Activated CD8-positive, alpha-beta T cell treated with anti-CD3 and anti-CD28 coated beads for 36 hours (primary cell): ENCODE data around the gene RPUSD4. TPM values are rescaled to one million over a fixed set of nuclear protein-coding genes. Genes with fewer than 3 reads are reported as not detected.

Experiments
- ATAC-seq: fragments of 200-7000 bp; cut with Tn5 transposase; one replicate; pipeline ENCODE4 v1.10.0; 2021; ENCODE audit warnings: mild to moderate bottlenecking, moderate library complexity
- CTCF ChIA-PET: fragments of 350-600 bp; sonication (Branson Sonifier 250); formaldehyde crosslinking; loops from one replicate; lab custom pipeline; 2021; ENCODE audit warnings: antibody characterized with exemption; lab: Charles Lee
- POLR2A ChIA-PET: fragments of 350-600 bp; sonication (Branson Sonifier 250); formaldehyde crosslinking; loops from one replicate; lab custom pipeline; 2021; ENCODE audit warnings: antibody characterized with exemption; lab: Charles Lee
- DNase-seq: peaks from one replicate; pipeline ENCODE4 v3.0.0-alpha.2; 2020
- H3K27ac Mint-ChIP-seq: one replicate; pipeline ENCODE4 v1.8.0; 2021; ENCODE audit warnings: mild to moderate bottlenecking, mixed read lengths
- H3K27me3 Mint-ChIP-seq: one replicate; pipeline ENCODE4 v1.8.0; 2021; ENCODE audit warnings: mixed read lengths
- H3K36me3 Mint-ChIP-seq: one replicate; pipeline ENCODE4 v1.8.0; 2021; ENCODE audit warnings: low read depth, mixed read lengths
- H3K4me1 Mint-ChIP-seq: one replicate; pipeline ENCODE4 v1.8.0; 2021; ENCODE audit warnings: low read depth, mixed read lengths
- H3K4me3 Mint-ChIP-seq: one replicate; pipeline ENCODE4 v1.8.0; 2021; ENCODE audit warnings: mild to moderate bottlenecking, moderate library complexity, mixed read lengths
- H3K9me3 Mint-ChIP-seq: one replicate; pipeline ENCODE4 v1.8.0; 2021; ENCODE audit warnings: mixed read lengths
- CTCF ChIP-seq: fragments of 200-600 bp; IDR thresholded peaks from one replicate; pipeline ENCODE4 v1.8.0; 2022; ENCODE audit warnings: antibody characterized with exemption, mild to moderate bottlenecking
- intact Hi-C: fragments of 100-400 bp; cut with micrococcal nuclease; formaldehyde crosslinking; loops from one replicate; pipeline ENCODE4 v1.10.0; 2022
- total RNA-seq, 2 experiments: library from RNA; stranded (reverse); gene quantifications; one replicate each; pipeline ENCODE4 v1.2.3, GENCODE V29; 2021

Gene RPUSD4
- total RNA-seq, 2 experiments from 2014 or later: 38.3 to 43.4 TPM

GRCh38 chr11:126190792-126191191 is 20.7 kb downstream of the RPUSD4 start:
- no peak overlapping the region for H3K27ac Mint-ChIP-seq
- H3K36me3 Mint-ChIP-seq: peaks cover 13% of the 10 kb centered on the region
- CTCF ChIA-PET: interaction anchor here (1.4 kb wide), 1 partner anchor 268 kb away, joined by 4 read pairs; no protein-coding TSS in a partner anchor

GRCh38 chr11:126189109-126189929 is 22.1 kb downstream of the RPUSD4 start:
- H3K9me3 Mint-ChIP-seq: no peaks in the 10 kb centered on the region
- no peaks in the 10 kb centered on the region for H3K4me1 Mint-ChIP-seq
- H3K36me3 Mint-ChIP-seq: peaks cover 3% of the 10 kb centered on the region
- CTCF ChIA-PET: interaction anchor here (1.4 kb wide), 1 partner anchor 247 kb away, joined by 4 read pairs; no protein-coding TSS in a partner anchor
- no peak overlapping the region for H3K27ac Mint-ChIP-seq
- ATAC-seq (no peak), DNase-seq (no peak)
- H3K4me3 Mint-ChIP-seq: no peak overlapping the region
- POLR2A ChIA-PET: no interaction called here
- H3K27me3 Mint-ChIP-seq: no peaks in the 10 kb centered on the region
- TF ChIP-seq CTCF: no peak
- intact Hi-C loops: no loop called here

More at GRCh38 chr11:126190792-126191191, 20.7 kb downstream of the RPUSD4 start:
- ATAC-seq (no peak), DNase-seq (no peak)
- TF ChIP-seq CTCF: no peak
- intact Hi-C loops: no loop called here
- H3K4me3 Mint-ChIP-seq: no peak overlapping the region
- POLR2A ChIA-PET: no interaction called here
- no peaks in the 10 kb centered on the region for H3K27me3 Mint-ChIP-seq
- H3K9me3 Mint-ChIP-seq: no peaks in the 10 kb centered on the region
- H3K4me1 Mint-ChIP-seq: no peaks in the 10 kb centered on the region

- peaks cover 3% of the 10 kb centered on the region for H3K36me3 Mint-ChIP-seq
- H3K4me1 Mint-ChIP-seq: no peaks in the 10 kb centered on the region
- no peak for DNase-seq
- ATAC-seq: no peak
- H3K4me3 Mint-ChIP-seq: no peak overlapping the region
- H3K27me3 Mint-ChIP-seq: no peaks in the 10 kb centered on the region
- H3K27ac Mint-ChIP-seq: no peak overlapping the region
- H3K9me3 Mint-ChIP-seq: no peaks in the 10 kb centered on the region
- intact Hi-C loops: no loop called here
- no peak for TF ChIP-seq CTCF
- ChIA-PET POLR2A (no interaction called here), CTCF (interaction anchor here (1.4 kb wide), 1 partner anchor 246 kb away, joined by 4 read pairs; no protein-coding TSS in a partner anchor)
These were observed 22.9 kb downstream of the RPUSD4 start for GRCh38 chr11:126188332-126189108.

GRCh38 chr11:126186708-126187529 is 24.5 kb downstream of the RPUSD4 start:
- Mint-ChIP-seq H3K27me3 (no peaks in the 10 kb centered on the region), H3K36me3 (peaks cover 3% of the 10 kb centered on the region), H3K27ac (no peak overlapping the region), H3K9me3 (no peaks in the 10 kb centered on the region), H3K4me3 (no peak overlapping the region), H3K4me1 (peaks cover 2% of the 10 kb centered on the region)
- intact Hi-C loops: no loop called here
- no peak for ATAC-seq
- DNase-seq: no peak
- ChIA-PET POLR2A (no interaction called here), CTCF (no interaction called here)
- TF ChIP-seq CTCF: no peak
